H1 (cell line): Measurements from ENCODE around the gene SF3A2. TPM values are rescaled to one million over a fixed set of nuclear protein-coding genes. Genes with fewer than 3 reads are reported as not detected.
A peak's percentile ranks its signal among the peaks of the same experiment; 100 is the strongest.

Experiments
- CTCF ChIA-PET: fragments of 300-600 bp; sonication (Branson Sonifier 250); formaldehyde crosslinking; loops from one replicate; lab custom pipeline; 2021; ENCODE audit not compliant: partially characterized antibody; lab: Charles Lee
- POLR2A ChIA-PET: fragments of 300-600 bp; sonication (Branson Sonifier 250); formaldehyde crosslinking; loops from one replicate; lab custom pipeline; 2021; ENCODE audit warnings: inconsistent platforms; ENCODE audit not compliant: partially characterized antibody; lab: Charles Lee
- DNase-seq, 2 experiments: peaks; one replicate each; pipeline versions ENCODE4 v3.0.0 to v3.0.0-alpha.2; 2010 to 2022; ENCODE audit warnings: low spot score in 2 of 2, low read depth in 1 of 2, mixed read lengths in 1 of 2
- FAIRE-seq: peaks from 2 replicates; lab custom pipeline; 2011; peaks lifted over from hg19 to GRCh38; lab: Jason Lieb, UNC
- H2AFZ ChIP-seq: 2 replicates; pipeline ENCODE4 v1.8.1; 2012; ENCODE audit warnings: low read length, inconsistent platforms
- H2AK5ac ChIP-seq: 2 replicates; pipeline ENCODE4 v1.6.1; 2013; ENCODE audit warnings: low read depth, low read length
- H2BK120ac ChIP-seq: replicated peaks from 2 replicates; pipeline ENCODE3; 2013; ENCODE audit warnings: low read depth, low read length, inconsistent platforms
- H2BK12ac ChIP-seq: 2 replicates; pipeline ENCODE4 v1.6.1; 2013; ENCODE audit warnings: low read depth, low read length
- H2BK15ac ChIP-seq: 2 replicates; pipeline ENCODE4 v1.6.1; 2013; ENCODE audit warnings: low read length
- H2BK20ac ChIP-seq: 2 replicates; pipeline ENCODE4 v1.6.1; 2013; ENCODE audit warnings: low read length
- H2BK5ac ChIP-seq: 2 replicates; pipeline ENCODE4 v1.6.1; 2013; ENCODE audit warnings: low read depth, low read length
- H3K14ac ChIP-seq: 2 replicates; pipeline ENCODE4 v1.6.1; 2013; ENCODE audit warnings: inconsistent platforms; ENCODE audit not compliant: insufficient read length
- H3K18ac ChIP-seq: 2 replicates; pipeline ENCODE4 v1.6.1; 2013; ENCODE audit warnings: low read length; ENCODE audit errors: extremely low read depth
- H3K23ac ChIP-seq: 2 replicates; pipeline ENCODE4 v1.6.1; 2013; ENCODE audit warnings: inconsistent platforms; ENCODE audit not compliant: insufficient read length
- H3K23me2 ChIP-seq: 2 replicates; pipeline ENCODE4 v1.6.1; 2013; ENCODE audit warnings: low read depth, low read length
- H3K27ac ChIP-seq: 2 replicates; pipeline ENCODE4 v1.6.1; 2011; ENCODE audit warnings: low read depth, low read length, inconsistent platforms
- H3K27me3 ChIP-seq, 4 experiments: replicated peaks in 1 of 4; 1 replicate in 1 of 4; 2 replicates in 3 of 4; pipeline versions ENCODE4 v1.6.1 to v1.8.1; 2011 to 2013; ENCODE audit warnings: low read length in 3 of 4, mild to moderate bottlenecking in 3 of 4, inconsistent platforms in 2 of 4, mixed read lengths in 2 of 4, moderate library complexity in 1 of 4; ENCODE audit not compliant: control insufficient read depth in 3 of 4, insufficient read depth in 3 of 4; ENCODE audit errors: extremely low read depth in 1 of 4
- H3K36me3 ChIP-seq, 4 experiments: 2 replicates each; pipeline versions ENCODE4 v1.6.1 to v1.8.1; 2011 to 2013; ENCODE audit warnings: mild to moderate bottlenecking in 4 of 4, low read length in 3 of 4, moderate library complexity in 2 of 4, control low read depth in 1 of 4, inconsistent platforms in 1 of 4; ENCODE audit not compliant: insufficient read depth in 4 of 4, control insufficient read depth in 2 of 4
- H3K4ac ChIP-seq: replicated peaks from 2 replicates; pipeline ENCODE3; 2013; ENCODE audit warnings: low read length, low read depth, mixed read lengths, inconsistent platforms; ENCODE audit not compliant: insufficient read length
- H3K4me1 ChIP-seq, 4 experiments: replicated peaks in 1 of 4; 1 replicate in 1 of 4; 2 replicates in 3 of 4; pipeline versions ENCODE4 v1.6.1 to v1.8.1; 2011 to 2013; ENCODE audit warnings: low read length in 3 of 4, inconsistent platforms in 2 of 4, mixed read lengths in 1 of 4; ENCODE audit not compliant: insufficient read depth in 4 of 4, control insufficient read depth in 3 of 4
- H3K4me2 ChIP-seq, 2 experiments: 2 replicates each; pipeline versions ENCODE4 v1.6.1 to v1.8.1; 2011 to 2013; ENCODE audit warnings: low read depth in 2 of 2, low read length in 2 of 2, control low read depth in 1 of 2, inconsistent platforms in 1 of 2, mild to moderate bottlenecking in 1 of 2; ENCODE audit not compliant: insufficient read depth in 1 of 2
- H3K4me3 ChIP-seq, 4 experiments: fragments of 200-600, 300-600 bp in 1 of 4; sonication (generic), shearing (Covaris generic), sonication (Bioruptor Twin) in 1 of 4; 2 replicates each; pipeline versions ENCODE4 v1.5.1 to v1.8.1; 2011 to 2016; ENCODE audit warnings: low read length in 4 of 4, low read depth in 3 of 4, control low read depth in 2 of 4, inconsistent platforms in 2 of 4, mild to moderate bottlenecking in 2 of 4, mixed read lengths in 1 of 4, moderate library complexity in 1 of 4; ENCODE audit not compliant: insufficient read depth in 2 of 4; ENCODE audit errors: extremely low read depth in 1 of 4
- H3K56ac ChIP-seq: replicated peaks from 2 replicates; pipeline ENCODE3; 2013; ENCODE audit warnings: low read depth, mild to moderate bottlenecking, mixed read lengths, low read length, inconsistent platforms; ENCODE audit not compliant: insufficient read length
- H3K79me1 ChIP-seq: 2 replicates; pipeline ENCODE4 v1.6.1; 2013; ENCODE audit warnings: low read depth, low read length, control low read depth
- H3K79me2 ChIP-seq, 2 experiments: 2 replicates each; pipeline versions ENCODE4 v1.6.1 to v1.8.1; 2012 to 2013; ENCODE audit warnings: low read length in 2 of 2, mild to moderate bottlenecking in 2 of 2, inconsistent platforms in 1 of 2; ENCODE audit not compliant: insufficient read depth in 2 of 2, control insufficient read depth in 1 of 2
- H3K9ac ChIP-seq, 4 experiments: replicated peaks in 1 of 4; 1 replicate in 1 of 4; 2 replicates in 3 of 4; pipeline versions ENCODE4 v1.6.1 to v1.8.1; 2011 to 2013; ENCODE audit warnings: low read depth in 3 of 4, low read length in 3 of 4, control low read depth in 2 of 4, mild to moderate bottlenecking in 2 of 4, moderate library complexity in 2 of 4, inconsistent platforms in 1 of 4; ENCODE audit errors: extremely low read depth in 1 of 4
- H3K9me3 ChIP-seq, 2 experiments: 2 replicates each; pipeline versions ENCODE4 v1.6.1 to v1.8.1; 2012 to 2013; ENCODE audit warnings: mild to moderate bottlenecking in 2 of 2, moderate library complexity in 2 of 2, control low read depth in 1 of 2, inconsistent platforms in 1 of 2, low read depth in 1 of 2, low read length in 1 of 2, mixed read lengths in 1 of 2; ENCODE audit not compliant: insufficient read depth in 2 of 2
- H4K20me1 ChIP-seq, 2 experiments: replicated peaks in 1 of 2; 2 replicates each; pipeline versions ENCODE3 to v1.8.1; 2011 to 2013; ENCODE audit warnings: inconsistent platforms in 2 of 2, low read length in 2 of 2, mild to moderate bottlenecking in 1 of 2; ENCODE audit not compliant: insufficient read depth in 2 of 2, control insufficient read depth in 1 of 2
- H4K5ac ChIP-seq: 2 replicates; pipeline ENCODE4 v1.6.1; 2013; ENCODE audit warnings: low read length, low read depth, mixed read lengths, inconsistent platforms; ENCODE audit not compliant: insufficient read length
- H4K8ac ChIP-seq: 2 replicates; pipeline ENCODE4 v1.8.0; 2013; ENCODE audit warnings: mild to moderate bottlenecking, moderate library complexity, low read length, inconsistent platforms; ENCODE audit not compliant: insufficient read depth; ENCODE audit errors: extremely low read depth
- H4K91ac ChIP-seq: replicated peaks from 2 replicates; pipeline ENCODE3; 2013; ENCODE audit warnings: low read length, mixed read lengths, inconsistent platforms; ENCODE audit not compliant: insufficient read length
- SAP30 ChIP-seq: fragments of 300-600 bp; sonication (generic); IDR thresholded peaks from 2 replicates; pipeline ENCODE4 v1.7.1; 2012; ENCODE audit warnings: low read length, moderate library complexity, mild to moderate bottlenecking, inconsistent platforms; ENCODE audit not compliant: insufficient read depth, insufficient replicate concordance
- WGBS, 2 experiments: shearing (Covaris generic) in 1 of 2; methylation state at CpG; one replicate each; pipeline versions ENCODE4 v1.1.6 to v1.1.7; 2013 to 2015; ENCODE audit warnings: low lambda C conversion rate in 2 of 2, mixed read lengths in 2 of 2, inconsistent platforms in 1 of 2, low coverage in 1 of 2, missing lambda C conversion rate in 1 of 2; ENCODE audit not compliant: insufficient replicate concordance in 2 of 2, insufficient coverage in 1 of 2, insufficient read length in 1 of 2; ENCODE audit errors: extremely low coverage in 1 of 2, missing lambda C conversion rate in 1 of 2; 5-methylcytosine and 5-hydroxymethylcytosine counted together
- polyA plus RNA-seq, 7 experiments: library from polyadenylated mRNA; depleted of rRNA in 3 of 7; stranded (reverse) in 5 of 7; unstranded in 2 of 7; fragments of >200 nt in 5 of 7; fragments of 200-250 nt in 2 of 7; gene quantifications; 1 replicate in 5 of 7; 2 replicates in 1 of 7; 4 replicates in 1 of 7; pipeline versions ENCODE4 v1.2.1 to v1.2.3, GENCODE V29; 2011 to 2013; ENCODE audit warnings: missing spikeins in 2 of 7, mixed read lengths in 2 of 7
- total RNA-seq: library from RNA; stranded (reverse); fragmentation: NEBNext Ultra II Directional; extraction: Animal tissue kit (Norgen Biotek cat#: 25700); gene quantifications from 2 replicates; pipeline ENCODE4 v1.2.1, GENCODE V29; 2021

The SF3A2 gene
- total and polyA plus RNA-seq, 2 of the 8 experiments (the other 6 are each of a cell fraction or from before 2014, with no cell fraction given), result 15.3 to 146 TPM

GRCh38 chr19:2226840-2227360 lies 9.7 kb upstream of the SF3A2 start:
- Histone ChIP-seq H4K20me1 (peaks cover 0 to 14% of the 10 kb centered on the region in 2 experiments), H2BK20ac (no peak overlapping the region), H3K9me3 (no peaks in the 10 kb centered on the region), H2AK5ac (no peak overlapping the region), H4K8ac (peak overlapping the region; percentile 68; the same call in 1 of the 2 replicates), H3K27me3 (no peaks in the 10 kb centered on the region), H3K4me2 (no peak overlapping the region), H3K4ac (no peak overlapping the region), H3K9ac (no peak overlapping the region), H3K23ac (no peak overlapping the region), H3K18ac (no peak overlapping the region), H3K79me2 (no peaks in the 10 kb centered on the region), H2BK12ac (no peak overlapping the region), H2AFZ (no peak overlapping the region), H3K14ac (no peak overlapping the region), H3K79me1 (no peaks in the 10 kb centered on the region), H3K27ac (no peak overlapping the region), H4K91ac (no peak overlapping the region), H2BK5ac (no peak overlapping the region), H3K36me3 (peaks cover 0 to 55% (median 16%) of the 10 kb centered on the region in 4 experiments), H3K4me3 (no peak overlapping the region), H3K23me2 (no peaks in the 10 kb centered on the region), H3K56ac (no peak overlapping the region), H3K4me1 (no peaks in the 10 kb centered on the region), H2BK120ac (no peak overlapping the region), H2BK15ac (no peak overlapping the region), H4K5ac (no peak overlapping the region)
- POLR2A ChIA-PET, result interaction anchor here (0.6 to 6.3 kb wide), 4 partner anchors 9 to 50 kb away, joined by 3 to 61 read pairs (median 26); partner anchors contain the start of genes AMH and PLEKHJ1
- WGBS, 2 experiments, result 98% methylated on average over 14 of the region's 53 CpGs; no CpG with 5 or more reads in 1 of the 2 experiments
- CTCF ChIA-PET, result interaction anchor here (1.4 to 4.4 kb wide), 4 partner anchors 8 to 75 kb away, joined by 3 to 19 read pairs (median 5); no protein-coding TSS in a partner anchor
- FAIRE-seq (no peak), DNase-seq (no peak)
- no peak for TF ChIP-seq SAP30
